IPS-18a (cell line): ENCODE results near the gene PARN.

Source experiments
- H3K27ac ChIP-seq: one replicate; pipeline ENCODE4 v1.5.1; 2013; ENCODE audit warnings: low read length
- H3K27me3 ChIP-seq: one replicate; pipeline ENCODE4 v1.6.1; 2013; ENCODE audit warnings: mild to moderate bottlenecking, low read length; ENCODE audit not compliant: control insufficient read depth, insufficient read depth
- H3K36me3 ChIP-seq: one replicate; pipeline ENCODE4 v1.6.1; 2013; ENCODE audit warnings: low read depth, low read length; ENCODE audit not compliant: control insufficient read depth
- H3K4me1 ChIP-seq: one replicate; pipeline ENCODE4 v1.6.1; 2013; ENCODE audit warnings: low read depth, low read length; ENCODE audit not compliant: control insufficient read depth
- H3K4me3 ChIP-seq: one replicate; pipeline ENCODE4 v1.5.1; 2013; ENCODE audit warnings: low read length
- H3K9ac ChIP-seq: one replicate; pipeline ENCODE4 v1.6.1; 2013; ENCODE audit warnings: mild to moderate bottlenecking, low read length, moderate library complexity
- H3K9me3 ChIP-seq: one replicate; pipeline ENCODE4 v1.6.1; 2013; ENCODE audit warnings: low read depth, low read length; ENCODE audit not compliant: control insufficient read depth

Gene PARN

DNA sequence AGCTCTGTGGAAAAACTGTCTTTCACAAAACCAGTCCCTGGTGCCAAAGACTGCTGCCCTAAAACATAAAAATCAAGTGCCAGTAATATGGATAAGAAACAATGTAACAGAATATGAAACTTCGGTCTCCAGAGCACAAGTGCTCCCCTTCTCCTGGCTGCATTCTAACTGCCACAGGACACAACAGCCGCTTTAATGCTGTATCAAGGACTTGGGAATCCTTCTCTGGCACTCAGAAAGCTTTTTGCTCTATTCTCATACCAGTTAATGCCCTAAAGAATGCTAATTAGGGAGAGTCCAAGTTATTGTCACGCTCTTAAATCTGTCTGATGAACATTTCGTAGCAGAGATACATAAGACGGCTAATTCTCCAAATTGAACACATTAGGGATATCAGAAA lies 90.9 kb downstream of the PARN start:
- Histone ChIP-seq H3K4me1 (no peaks in the 10 kb centered on the region), H3K36me3 (no peaks in the 10 kb centered on the region), H3K27me3 (no peaks in the 10 kb centered on the region), H3K9me3 (no peaks in the 10 kb centered on the region), H3K9ac (no peak overlapping the region), H3K4me3 (no peak overlapping the region), H3K27ac (no peak overlapping the region)

DNA sequence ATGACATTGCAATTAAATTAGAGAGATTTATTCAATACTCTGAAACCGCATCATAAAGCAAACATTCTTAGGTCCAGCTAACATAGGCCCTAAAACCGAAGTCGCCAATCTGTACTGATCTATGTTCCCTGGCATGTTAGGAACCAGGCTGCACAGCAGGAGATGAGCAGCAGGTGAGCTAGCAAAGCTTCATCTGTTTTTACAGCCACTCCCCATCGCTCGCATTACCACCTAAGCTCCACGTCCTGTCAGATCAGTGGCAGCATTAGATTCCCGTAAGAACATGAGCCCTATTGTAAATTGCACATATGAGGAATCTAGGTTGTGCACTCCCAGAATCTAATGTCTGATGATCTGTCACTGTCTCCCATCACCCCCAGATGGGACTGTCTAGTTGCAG lies 91.5 kb downstream of the PARN start:
- Histone ChIP-seq H3K27ac (no peak overlapping the region), H3K36me3 (no peaks in the 10 kb centered on the region), H3K4me1 (no peaks in the 10 kb centered on the region), H3K9ac (no peak overlapping the region), H3K27me3 (no peaks in the 10 kb centered on the region), H3K4me3 (no peak overlapping the region), H3K9me3 (no peaks in the 10 kb centered on the region)

DNA sequence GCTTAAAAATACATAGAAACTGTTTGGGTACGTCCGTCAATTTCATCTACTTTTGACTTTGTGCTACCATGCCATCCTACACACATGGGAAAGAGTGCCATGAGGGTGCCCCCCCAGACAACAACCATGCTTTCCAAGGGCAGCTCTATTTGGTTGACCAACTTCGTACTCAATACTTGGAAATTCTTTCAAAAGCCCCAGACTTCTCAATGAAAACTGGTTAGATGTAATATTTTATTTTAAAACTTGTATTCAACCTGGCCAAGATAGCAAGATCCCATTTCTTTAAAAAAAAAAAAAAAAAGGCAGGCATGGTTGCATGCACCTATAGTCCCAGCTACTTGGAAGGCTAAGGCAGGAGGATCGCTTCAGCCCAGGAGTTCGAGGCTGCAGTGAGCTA lies 98.4 kb downstream of the PARN start:
- Histone ChIP-seq H3K4me1 (peaks cover 12% of the 10 kb centered on the region), H3K36me3 (no peaks in the 10 kb centered on the region), H3K9ac (no peak overlapping the region), H3K4me3 (no peak overlapping the region), H3K9me3 (no peaks in the 10 kb centered on the region), H3K27me3 (no peaks in the 10 kb centered on the region), H3K27ac (no peak overlapping the region)

DNA sequence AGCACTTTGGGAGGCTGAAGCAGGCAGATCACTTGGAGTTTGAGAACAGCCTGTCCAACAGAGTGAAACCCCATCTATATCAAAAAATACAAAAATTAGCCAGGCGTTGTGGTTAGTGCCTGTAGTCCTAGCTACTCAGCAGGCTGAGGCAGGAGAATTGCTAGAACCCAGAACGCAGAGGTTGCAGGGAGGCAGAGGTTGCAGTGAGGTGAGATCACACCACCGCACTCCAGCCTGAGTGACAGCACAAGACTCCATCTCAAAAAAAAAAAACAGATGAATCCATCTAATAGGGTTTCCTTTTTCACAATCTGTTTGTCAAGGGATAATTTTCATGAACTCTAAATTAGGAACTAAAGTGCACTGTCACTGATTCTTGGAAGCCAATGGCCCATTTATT lies 99.0 kb downstream of the PARN start:
- H3K27me3 ChIP-seq: no peaks in the 10 kb centered on the region
- H3K27ac ChIP-seq: no peak overlapping the region
- no peak overlapping the region for H3K9ac ChIP-seq
- H3K36me3 ChIP-seq: no peaks in the 10 kb centered on the region
- peaks cover 12% of the 10 kb centered on the region for H3K4me1 ChIP-seq
- H3K9me3 ChIP-seq: no peaks in the 10 kb centered on the region
- no peak overlapping the region for H3K4me3 ChIP-seq

DNA sequence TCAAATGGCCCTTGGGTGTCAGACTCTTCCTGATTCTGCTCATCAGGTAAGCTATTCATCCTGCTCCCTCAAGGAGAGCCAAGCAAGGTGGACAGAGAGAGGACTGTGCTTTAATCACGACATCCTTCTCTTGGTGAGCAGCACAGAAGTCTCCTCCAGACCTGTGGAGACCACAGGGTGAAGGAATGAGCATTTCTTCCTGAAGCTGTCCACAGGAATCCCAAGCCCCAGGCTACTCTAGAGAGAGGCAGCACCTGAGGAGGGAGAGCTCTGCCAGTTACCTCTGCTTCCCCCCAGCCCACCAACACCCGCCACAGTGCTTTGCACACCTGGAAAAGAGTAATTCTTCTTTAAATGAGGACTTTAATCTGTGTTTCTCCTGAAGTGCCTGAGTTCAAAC lies 100.0 kb downstream of the PARN start:
- Histone ChIP-seq H3K36me3 (no peaks in the 10 kb centered on the region), H3K9me3 (no peaks in the 10 kb centered on the region), H3K9ac (no peak overlapping the region), H3K4me1 (peaks cover 16% of the 10 kb centered on the region), H3K4me3 (no peak overlapping the region), H3K27ac (no peak overlapping the region), H3K27me3 (no peaks in the 10 kb centered on the region)

DNA sequence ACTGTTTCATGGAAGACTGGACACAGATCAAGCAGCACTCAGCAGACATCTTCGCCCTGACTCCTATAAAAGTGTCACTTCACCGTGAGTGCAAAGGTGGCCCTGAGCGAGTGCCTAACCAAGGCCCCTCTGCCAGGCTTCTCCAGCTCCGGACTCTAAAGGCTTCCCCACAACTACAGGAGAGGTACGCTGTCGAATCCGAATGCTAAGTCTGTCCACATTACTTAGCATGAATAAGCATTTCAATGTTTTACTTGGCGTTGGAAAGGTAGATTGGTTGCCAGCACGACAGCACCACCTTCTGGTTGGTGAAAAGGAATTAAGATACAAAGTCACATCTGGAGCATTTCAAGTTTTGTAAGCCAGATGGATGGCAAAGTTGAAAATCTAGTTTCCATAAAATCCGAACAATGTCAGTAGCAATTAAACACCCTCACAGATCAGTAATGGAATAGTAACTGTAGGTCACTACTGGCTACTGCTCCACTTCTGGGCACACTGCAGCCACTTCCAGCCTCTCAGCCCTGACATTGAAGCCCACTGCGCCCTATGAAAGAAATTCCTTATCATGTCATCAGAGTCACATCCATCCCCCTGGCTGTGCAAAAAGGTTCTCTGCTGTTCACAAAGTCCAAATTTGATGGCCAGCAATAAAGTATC lies 100.9 kb downstream of the PARN start:
- H3K4me3 ChIP-seq: no peak overlapping the region
- peaks cover 21% of the 10 kb centered on the region for H3K4me1 ChIP-seq
- no peaks in the 10 kb centered on the region for H3K9me3 ChIP-seq
- H3K9ac ChIP-seq: no peak overlapping the region
- H3K27ac ChIP-seq: no peak overlapping the region
- no peaks in the 10 kb centered on the region for H3K36me3 ChIP-seq
- no peaks in the 10 kb centered on the region for H3K27me3 ChIP-seq

DNA sequence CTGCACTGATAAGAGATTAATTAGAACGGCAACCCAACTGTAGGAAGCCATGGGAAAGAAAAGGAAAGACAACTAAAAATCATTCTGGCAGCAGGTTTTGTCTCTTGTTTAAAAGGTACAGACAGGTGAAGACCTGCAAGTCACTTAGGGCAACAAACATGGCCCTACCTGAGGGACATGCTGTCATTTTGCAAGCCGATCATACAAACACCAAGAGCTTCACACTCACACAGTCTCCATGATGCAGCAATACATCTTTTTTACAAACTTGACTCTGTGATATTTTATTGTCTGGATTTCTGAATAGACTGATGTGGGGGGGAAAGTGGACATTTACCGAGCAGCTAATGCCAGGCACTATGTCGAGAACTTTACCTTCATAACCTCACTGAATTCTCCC lies 101.8 kb downstream of the PARN start:
- no peak overlapping the region for H3K27ac ChIP-seq
- peaks cover 30% of the 10 kb centered on the region for H3K4me1 ChIP-seq
- no peaks in the 10 kb centered on the region for H3K9me3 ChIP-seq
- H3K27me3 ChIP-seq: no peaks in the 10 kb centered on the region
- H3K9ac ChIP-seq: no peak overlapping the region
- no peaks in the 10 kb centered on the region for H3K36me3 ChIP-seq
- no peak overlapping the region for H3K4me3 ChIP-seq

DNA sequence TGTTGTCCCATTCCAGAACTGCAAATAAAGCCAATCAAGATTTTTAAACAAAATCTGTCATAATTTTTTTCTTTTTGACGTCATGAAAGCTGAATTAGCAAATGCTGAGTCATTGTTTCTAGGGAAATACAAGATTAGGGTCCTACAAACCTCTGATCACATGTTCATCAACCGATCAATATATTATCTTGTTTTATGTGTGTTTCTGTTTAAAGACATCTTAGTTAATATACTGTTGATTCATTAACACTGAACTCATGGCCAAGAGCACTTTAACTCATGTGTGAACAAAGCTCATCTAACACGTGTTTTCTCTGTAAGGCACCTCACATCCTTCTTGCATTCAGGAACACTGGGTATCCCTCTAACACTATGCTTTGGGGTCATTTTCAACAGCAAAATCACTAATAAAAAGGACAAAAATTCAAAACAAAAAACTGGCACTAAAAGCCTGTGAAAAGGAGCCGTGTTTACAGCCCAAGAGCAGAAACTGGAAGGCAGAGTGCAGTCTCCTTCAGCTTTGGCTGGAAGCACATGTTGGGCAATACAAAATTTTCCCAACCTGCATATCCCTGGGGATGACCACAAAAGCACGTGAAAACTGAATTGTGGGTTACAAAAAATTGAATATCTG lies 102.5 kb downstream of the PARN start:
- Histone ChIP-seq H3K27ac (no peak overlapping the region), H3K9ac (no peak overlapping the region), H3K9me3 (no peaks in the 10 kb centered on the region), H3K36me3 (no peaks in the 10 kb centered on the region), H3K4me3 (no peak overlapping the region), H3K4me1 (peaks cover 38% of the 10 kb centered on the region), H3K27me3 (no peaks in the 10 kb centered on the region)

DNA sequence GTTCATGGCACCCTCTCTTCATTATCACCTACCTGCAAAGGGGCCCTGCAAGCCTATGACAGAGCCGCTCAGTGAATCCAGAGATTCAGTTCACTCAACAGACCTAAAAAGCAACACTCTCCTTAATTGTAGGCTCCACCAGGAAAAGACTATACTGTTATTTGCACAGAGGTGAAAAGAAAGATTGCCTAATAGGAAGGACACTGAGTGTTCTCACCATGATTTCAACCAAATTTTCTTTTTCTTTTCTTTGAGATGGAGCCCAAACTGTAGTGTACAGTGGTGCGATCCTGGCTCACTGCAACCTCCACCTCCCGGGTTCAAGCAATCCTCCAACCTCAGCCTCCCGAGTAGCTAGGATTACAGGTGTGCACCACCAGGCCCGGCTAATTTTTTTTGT lies 104.5 kb downstream of the PARN start:
- Histone ChIP-seq H3K27me3 (no peaks in the 10 kb centered on the region), H3K36me3 (no peaks in the 10 kb centered on the region), H3K27ac (no peak overlapping the region), H3K9ac (no peak overlapping the region), H3K4me3 (no peak overlapping the region), H3K4me1 (peaks cover 47% of the 10 kb centered on the region), H3K9me3 (no peaks in the 10 kb centered on the region)

DNA sequence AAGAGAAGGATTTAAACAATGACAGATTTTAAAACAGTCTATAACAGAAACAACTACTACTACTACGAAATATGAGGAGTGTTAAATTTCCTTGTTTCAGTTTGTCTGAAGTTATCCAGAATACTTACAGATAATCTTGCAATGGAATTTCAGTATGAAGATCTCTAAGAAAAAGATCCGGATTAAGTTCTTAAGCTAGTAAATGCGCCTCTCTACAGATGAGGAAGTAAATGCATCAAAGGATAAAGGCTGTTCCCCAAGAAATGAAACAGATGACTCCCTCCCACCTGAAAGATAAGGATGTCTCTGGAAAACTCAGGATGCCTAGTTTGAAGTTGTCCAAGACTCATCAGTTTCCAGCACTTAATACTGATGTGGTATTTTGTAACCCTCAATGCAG lies 105.1 kb downstream of the PARN start:
- Histone ChIP-seq H3K9me3 (no peaks in the 10 kb centered on the region), H3K27ac (no peak overlapping the region), H3K4me3 (no peak overlapping the region), H3K4me1 (peaks cover 47% of the 10 kb centered on the region), H3K27me3 (no peaks in the 10 kb centered on the region), H3K36me3 (no peaks in the 10 kb centered on the region), H3K9ac (no peak overlapping the region)

DNA sequence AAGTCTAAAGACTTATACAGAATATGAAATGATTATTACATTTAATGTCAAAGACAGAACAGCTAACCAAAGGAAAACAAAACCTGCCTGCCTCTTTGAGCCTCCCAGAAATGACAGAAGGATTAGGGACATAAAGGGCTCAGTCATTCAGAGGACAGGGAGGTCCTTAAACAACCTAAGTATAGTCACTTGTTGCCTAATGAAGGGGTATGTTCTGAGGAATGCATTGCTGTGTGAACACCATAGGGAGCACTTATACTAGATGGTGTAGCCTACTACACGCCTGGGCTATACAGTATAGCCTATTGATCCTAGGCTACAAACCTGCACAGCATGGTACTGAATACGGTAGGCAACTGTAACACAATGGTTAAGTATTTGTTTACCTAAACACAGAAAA lies 106.4 kb downstream of the PARN start:
- Histone ChIP-seq H3K4me3 (no peak overlapping the region), H3K9ac (no peak overlapping the region), H3K36me3 (no peaks in the 10 kb centered on the region), H3K27me3 (no peaks in the 10 kb centered on the region), H3K27ac (no peak overlapping the region), H3K4me1 (peaks cover 49% of the 10 kb centered on the region), H3K9me3 (no peaks in the 10 kb centered on the region)

DNA sequence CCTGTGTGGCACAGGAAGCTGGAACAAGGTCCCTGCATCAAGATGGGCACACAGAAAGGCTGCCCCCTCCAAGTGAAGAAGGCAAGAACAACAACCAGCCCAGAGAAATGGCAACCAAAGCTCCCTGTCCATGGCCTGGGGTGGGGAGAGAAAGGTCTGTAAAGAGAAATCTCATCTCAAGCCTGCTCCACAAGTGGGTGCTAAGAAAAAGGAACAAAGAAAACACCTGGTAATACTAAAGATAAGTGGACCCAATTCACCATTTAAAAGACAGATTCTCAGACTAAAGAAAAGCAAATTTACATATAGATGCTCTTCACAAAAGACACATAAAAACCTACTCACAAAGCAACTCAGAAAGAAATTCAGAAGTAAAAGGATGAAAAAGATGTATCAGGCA lies 107.4 kb downstream of the PARN start:
- Histone ChIP-seq H3K9ac (no peak overlapping the region), H3K4me3 (no peak overlapping the region), H3K4me1 (peaks cover 41% of the 10 kb centered on the region), H3K36me3 (no peaks in the 10 kb centered on the region), H3K27me3 (no peaks in the 10 kb centered on the region), H3K27ac (no peak overlapping the region), H3K9me3 (no peaks in the 10 kb centered on the region)
